MM.1S (cell line): ENCODE data around the gene AUTS2.

Experiments
- DNase-seq: peaks from one replicate; pipeline ENCODE4 v3.0.0-alpha.2; 2015
- H2AFZ ChIP-seq: fragments of 300-600 bp; sonication (generic); 2 replicates; pipeline ENCODE4 v1.6.0; 2016; ENCODE audit warnings: antibody characterized with exemption, low read length
- H3F3A ChIP-seq: fragments of 300-600 bp; sonication (generic); 2 replicates; pipeline ENCODE4 v1.6.1; 2016; ENCODE audit warnings: mild to moderate bottlenecking, antibody characterized with exemption, low read length, moderate library complexity, mixed read lengths; ENCODE audit not compliant: insufficient read depth
- H3K27ac ChIP-seq: fragments of 300-600 bp; sonication (generic); 2 replicates; pipeline ENCODE4 v1.5.1; 2016; ENCODE audit warnings: mild to moderate bottlenecking, low read length
- H3K27me3 ChIP-seq: fragments of 300-600 bp; sonication (generic); replicated peaks from 2 replicates; pipeline ENCODE4 v1.6.0; 2016; ENCODE audit warnings: low read length; ENCODE audit not compliant: insufficient read depth
- H3K36me3 ChIP-seq: fragments of 300-600 bp; sonication (generic); replicated peaks from 2 replicates; pipeline ENCODE4 v1.6.1; 2016; ENCODE audit warnings: mild to moderate bottlenecking, low read length, mixed read lengths; ENCODE audit not compliant: insufficient read depth
- H3K4me1 ChIP-seq: fragments of 300-600 bp; sonication (generic); 2 replicates; pipeline ENCODE4 v1.6.1; 2016; ENCODE audit warnings: low read length, mixed read lengths
- H3K4me2 ChIP-seq: fragments of 300-600 bp; sonication (generic); 2 replicates; pipeline ENCODE4 v1.6.0; 2016; ENCODE audit warnings: low read depth, low read length
- H3K4me3 ChIP-seq: fragments of 300-600 bp; sonication (generic); 2 replicates; pipeline ENCODE4 v1.5.1; 2016; ENCODE audit warnings: low read length, mixed read lengths
- H3K79me2 ChIP-seq: fragments of 300-600 bp; sonication (generic); 2 replicates; pipeline ENCODE4 v1.6.1; 2016; ENCODE audit warnings: mixed run types, low read length, mixed read lengths
- H3K9ac ChIP-seq: fragments of 300-600 bp; sonication (generic); 2 replicates; pipeline ENCODE4 v1.6.1; 2016; ENCODE audit warnings: low read length, mixed read lengths
- H3K9me2 ChIP-seq: fragments of 300-600 bp; sonication (generic); replicated peaks from 2 replicates; pipeline ENCODE4 v1.6.1; 2016; ENCODE audit warnings: mild to moderate bottlenecking, low read length, mixed read lengths; ENCODE audit not compliant: insufficient read depth
- H3K9me3 ChIP-seq: fragments of 300-600 bp; sonication (generic); replicated peaks from 2 replicates; pipeline ENCODE4 v1.6.1; 2016; ENCODE audit warnings: mild to moderate bottlenecking, low read length, mixed read lengths; ENCODE audit not compliant: insufficient read depth
- H4K20me1 ChIP-seq: fragments of 300-600 bp; sonication (generic); 2 replicates; pipeline ENCODE4 v1.6.1; 2016; ENCODE audit warnings: mild to moderate bottlenecking, low read length, moderate library complexity, mixed read lengths; ENCODE audit not compliant: insufficient read depth
- EZH2 ChIP-seq: fragments of 300-600 bp; sonication (generic); optimal IDR thresholded peaks from 2 replicates; pipeline ENCODE3; 2017; ENCODE audit warnings: low read depth, mild to moderate bottlenecking, antibody characterized with exemption, low read length, mixed read lengths
- EZH2phosphoT487 ChIP-seq: fragments of 300-600 bp; sonication (generic); IDR thresholded peaks from 2 replicates; pipeline ENCODE4 v1.6.1; 2018; ENCODE audit warnings: antibody characterized with exemption, low read length
- TF ChIP-seq, protein P1 (sequence below): fragments of 300-600 bp; sonication (generic); IDR thresholded peaks from 2 replicates; pipeline ENCODE4 v1.5.1; 2016; ENCODE audit warnings: antibody characterized with exemption, low read length, mixed read lengths

The AUTS2 gene

GRCh38 chr7:70703785-70704184 lies 1105.5 kb downstream of the AUTS2 start:
- DNase-seq, result no peak
- H3F3A ChIP-seq, result no peaks in the 10 kb centered on the region
- H2AFZ ChIP-seq, result no peak overlapping the region
- H3K9ac ChIP-seq, result no peak overlapping the region
- no peaks in the 10 kb centered on the region for H3K9me3 ChIP-seq
- H3K4me1 ChIP-seq, result peaks cover 15% of the 10 kb centered on the region
- H3K79me2 ChIP-seq, result peaks cover 100% of the 10 kb centered on the region
- no peak overlapping the region for H3K27ac ChIP-seq
- no peak for TF ChIP-seq EZH2
- TF ChIP-seq EZH2phosphoT487, result no peak
- TF ChIP-seq, protein P1, sequence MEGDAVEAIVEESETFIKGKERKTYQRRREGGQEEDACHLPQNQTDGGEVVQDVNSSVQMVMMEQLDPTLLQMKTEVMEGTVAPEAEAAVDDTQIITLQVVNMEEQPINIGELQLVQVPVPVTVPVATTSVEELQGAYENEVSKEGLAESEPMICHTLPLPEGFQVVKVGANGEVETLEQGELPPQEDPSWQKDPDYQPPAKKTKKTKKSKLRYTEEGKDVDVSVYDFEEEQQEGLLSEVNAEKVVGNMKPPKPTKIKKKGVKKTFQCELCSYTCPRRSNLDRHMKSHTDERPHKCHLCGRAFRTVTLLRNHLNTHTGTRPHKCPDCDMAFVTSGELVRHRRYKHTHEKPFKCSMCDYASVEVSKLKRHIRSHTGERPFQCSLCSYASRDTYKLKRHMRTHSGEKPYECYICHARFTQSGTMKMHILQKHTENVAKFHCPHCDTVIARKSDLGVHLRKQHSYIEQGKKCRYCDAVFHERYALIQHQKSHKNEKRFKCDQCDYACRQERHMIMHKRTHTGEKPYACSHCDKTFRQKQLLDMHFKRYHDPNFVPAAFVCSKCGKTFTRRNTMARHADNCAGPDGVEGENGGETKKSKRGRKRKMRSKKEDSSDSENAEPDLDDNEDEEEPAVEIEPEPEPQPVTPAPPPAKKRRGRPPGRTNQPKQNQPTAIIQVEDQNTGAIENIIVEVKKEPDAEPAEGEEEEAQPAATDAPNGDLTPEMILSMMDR, result no peak
- H3K4me3 ChIP-seq, result no peak overlapping the region
- no peak overlapping the region for H3K4me2 ChIP-seq
- peaks cover 8% of the 10 kb centered on the region; the same call in 1 of the 2 replicates for H3K36me3 ChIP-seq
- H4K20me1 ChIP-seq, result no peaks in the 10 kb centered on the region; the same call in 1 of the 2 replicates
- no peaks in the 10 kb centered on the region for H3K9me2 ChIP-seq
- H3K27me3 ChIP-seq, result no peaks in the 10 kb centered on the region

DNA sequence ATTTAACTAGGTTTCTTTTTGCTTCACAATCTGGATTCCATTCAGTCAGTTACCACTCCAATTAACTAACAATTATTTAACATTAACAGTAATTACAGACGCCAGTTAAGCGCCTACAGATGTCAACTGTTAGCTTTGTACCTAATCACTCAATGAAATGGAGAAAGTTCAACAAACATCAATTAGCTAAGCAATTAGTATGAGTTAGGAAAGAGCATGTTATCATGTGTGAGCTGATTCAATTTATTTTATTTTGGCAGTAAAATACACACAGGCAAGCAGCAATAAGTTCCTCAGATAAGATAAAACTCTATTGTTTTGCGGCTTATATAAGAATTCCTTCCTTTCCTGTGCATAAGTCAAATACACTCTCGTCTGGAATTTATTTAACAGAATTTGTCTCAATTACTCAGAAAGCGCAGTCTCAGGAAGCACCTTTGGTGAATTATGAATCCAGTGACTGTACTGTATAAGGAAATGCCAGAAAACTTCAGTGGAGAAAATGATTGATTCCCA lies 1106.6 kb downstream of the AUTS2 start:
- Histone ChIP-seq H3K27me3 (no peaks in the 10 kb centered on the region), H3K79me2 (peaks cover 99% of the 10 kb centered on the region), H3K4me1 (peaks cover 14% of the 10 kb centered on the region), H3K27ac (no peak overlapping the region), H3K4me3 (no peak overlapping the region), H2AFZ (no peak overlapping the region), H3K9me3 (no peaks in the 10 kb centered on the region), H3F3A (no peaks in the 10 kb centered on the region), H3K9ac (no peak overlapping the region), H3K9me2 (no peaks in the 10 kb centered on the region), H3K36me3 (peaks cover 8% of the 10 kb centered on the region; the same call in 1 of the 2 replicates), H4K20me1 (no peaks in the 10 kb centered on the region; the same call in 1 of the 2 replicates), H3K4me2 (no peak overlapping the region)
- TF ChIP-seq EZH2, result no peak
- TF ChIP-seq EZH2phosphoT487, result no peak
- TF ChIP-seq, protein P1, result no peak
- no peak for DNase-seq

- Histone ChIP-seq H4K20me1 (no peaks in the 10 kb centered on the region; the same call in 1 of the 2 replicates), H3K4me1 (peaks cover under 1% of the 10 kb centered on the region), H3K9ac (no peak overlapping the region), H3K36me3 (peaks cover 8% of the 10 kb centered on the region; the same call in 1 of the 2 replicates), H3K4me2 (no peak overlapping the region), H3F3A (no peaks in the 10 kb centered on the region), H3K27me3 (no peaks in the 10 kb centered on the region), H3K9me3 (no peaks in the 10 kb centered on the region), H3K9me2 (no peaks in the 10 kb centered on the region), H2AFZ (no peak overlapping the region), H3K79me2 (peaks cover 99% of the 10 kb centered on the region), H3K27ac (no peak overlapping the region), H3K4me3 (no peak overlapping the region)
- DNase-seq, result no peak
- TF ChIP-seq, protein P1, result no peak
- no peak for TF ChIP-seq EZH2
- TF ChIP-seq EZH2phosphoT487, result no peak
These were observed 1107.9 kb downstream of the AUTS2 start for GRCh38 chr7:70706204-70706603.
